HL-60 (cell line): ENCODE measurements around the gene LRFN2.

Experiments
- CTCF ChIP-seq: IDR thresholded peaks from one replicate; pipeline ENCODE4 v1.5.1; 2011; ENCODE audit warnings: low read length, control low read depth, inconsistent platforms; ENCODE audit not compliant: insufficient read depth
- GABPA ChIP-seq: IDR thresholded peaks from 2 replicates; pipeline ENCODE4 v1.6.1; 2012; ENCODE audit warnings: low read depth
- POLR2AphosphoS5 ChIP-seq: IDR thresholded peaks from 2 replicates; pipeline ENCODE4 v1.6.1; 2012; ENCODE audit warnings: low read depth
- REST ChIP-seq: IDR thresholded peaks from 2 replicates; pipeline ENCODE4 v1.6.1; 2012; ENCODE audit warnings: low read depth; ENCODE audit not compliant: insufficient replicate concordance

- TF ChIP-seq GABPA = no peak
- no peak for TF ChIP-seq CTCF
- no peak for TF ChIP-seq POLR2AphosphoS5
- TF ChIP-seq REST = no peak
Measured at GRCh38 chr6:40347571-40348011, 239.6 kb downstream of the LRFN2 start.
